OCI-LY1 (cell line): Measurements from ENCODE around the gene RNH1.

Experiments
- H2AFZ ChIP-seq: fragments of 200-600 bp; sonication (generic), shearing (Covaris generic); 2 replicates; pipeline ENCODE4 v1.6.0; 2014; ENCODE audit warnings: antibody characterized with exemption, mild to moderate bottlenecking, low read length
- H3F3A ChIP-seq: fragments of 200-600 bp; sonication (generic), shearing (Covaris generic); 2 replicates; pipeline ENCODE4 v1.6.0; 2014; ENCODE audit warnings: mild to moderate bottlenecking, antibody characterized with exemption, low read length, moderate library complexity; ENCODE audit not compliant: insufficient read depth
- H3K27ac ChIP-seq: fragments of 200-600 bp; sonication (generic); 2 replicates; pipeline ENCODE4 v1.5.1; 2014; ENCODE audit warnings: low read length, mixed run types, mild to moderate bottlenecking, low read depth; ENCODE audit not compliant: poor library complexity, severe bottlenecking
- H3K27me3 ChIP-seq: fragments of 200-600 bp; sonication (generic); 2 replicates; pipeline ENCODE4 v1.6.0; 2014; ENCODE audit warnings: antibody characterized with exemption, mild to moderate bottlenecking, low read length, moderate library complexity; ENCODE audit not compliant: insufficient read depth
- H3K36me3 ChIP-seq: fragments of 200-600 bp; sonication (generic); 2 replicates; pipeline ENCODE4 v1.6.1; 2014; ENCODE audit warnings: mild to moderate bottlenecking, antibody characterized with exemption, low read length, moderate library complexity, mixed read lengths; ENCODE audit not compliant: insufficient read depth
- H3K4me1 ChIP-seq: fragments of 200-600 bp; sonication (generic); 2 replicates; pipeline ENCODE4 v1.5.1; 2014; ENCODE audit warnings: mild to moderate bottlenecking, low read length, moderate library complexity; ENCODE audit not compliant: insufficient read depth, severe bottlenecking
- H3K4me2 ChIP-seq: fragments of 200-600 bp; sonication (generic), shearing (Covaris generic); 2 replicates; pipeline ENCODE4 v1.6.1; 2014; ENCODE audit warnings: low read length
- H3K4me3 ChIP-seq: fragments of 200-600 bp; sonication (generic); 2 replicates; pipeline ENCODE4 v1.5.1; 2014; ENCODE audit warnings: low read length, low read depth, mild to moderate bottlenecking, mixed read lengths; ENCODE audit not compliant: poor library complexity, severe bottlenecking
- H3K79me2 ChIP-seq: fragments of 200-600 bp; shearing (Covaris generic); 2 replicates; pipeline ENCODE4 v1.6.1; 2016; ENCODE audit warnings: mixed run types, low read length, mixed read lengths; ENCODE audit not compliant: insufficient read depth
- H3K9ac ChIP-seq: fragments of 200-600 bp; sonication (generic), shearing (Covaris generic); 2 replicates; pipeline ENCODE4 v1.6.1; 2014; ENCODE audit warnings: mild to moderate bottlenecking, low read length, mixed read lengths
- H3K9me2 ChIP-seq: fragments of 200-600 bp; sonication (generic), shearing (Covaris generic); 2 replicates; pipeline ENCODE4 v1.6.1; 2014; ENCODE audit warnings: low read depth, mild to moderate bottlenecking, low read length, mixed read lengths
- H3K9me3 ChIP-seq: fragments of 200-600 bp; shearing (Covaris generic); 2 replicates; pipeline ENCODE4 v1.6.1; 2014; ENCODE audit warnings: low read length, mixed read lengths
- H4K20me1 ChIP-seq: fragments of 200-600 bp; sonication (generic), shearing (Covaris generic); 2 replicates; pipeline ENCODE4 v1.6.0; 2016; ENCODE audit warnings: mild to moderate bottlenecking, low read length; ENCODE audit not compliant: insufficient read depth
- EZH2 ChIP-seq: fragments of 200-600 bp; sonication (generic), shearing (Covaris generic); IDR thresholded peaks from 2 replicates; pipeline ENCODE4 v1.8.0; 2017; ENCODE audit warnings: borderline replicate concordance, mixed run types, mild to moderate bottlenecking, antibody characterized with exemption, low read length, moderate library complexity, mixed read lengths
- TF ChIP-seq, protein P1 (sequence below): fragments of 200-600 bp; sonication (generic), shearing (Covaris generic); IDR thresholded peaks from 2 replicates; pipeline ENCODE4 v1.5.1; 2017; ENCODE audit warnings: mild to moderate bottlenecking, antibody characterized with exemption, low read length, moderate library complexity, mixed read lengths

Gene RNH1

DNA sequence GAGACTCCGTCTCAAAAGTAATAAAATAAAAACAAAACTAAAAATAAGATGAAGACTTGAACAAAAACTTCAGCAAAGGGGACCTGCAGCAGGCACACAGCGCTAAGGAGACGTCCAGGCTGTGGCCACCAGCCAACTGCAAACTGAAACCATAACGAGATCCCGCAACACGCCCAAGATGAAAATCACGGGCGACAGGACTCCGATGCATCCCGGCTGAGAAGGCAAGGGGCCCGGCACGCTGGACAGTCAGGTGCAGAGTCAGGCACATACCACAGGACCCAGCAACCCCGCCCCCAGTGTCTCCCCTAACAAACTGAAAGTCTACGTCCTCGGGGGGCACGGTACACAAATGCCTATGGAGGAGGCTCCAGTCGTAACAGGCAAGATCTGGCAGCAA lies 19.1 kb upstream of the RNH1 start:
- no peaks in the 10 kb centered on the region for H3K79me2 ChIP-seq
- H3K9ac ChIP-seq: no peak overlapping the region
- H4K20me1 ChIP-seq: no peaks in the 10 kb centered on the region
- H3K9me3 ChIP-seq: no peaks in the 10 kb centered on the region
- H3K4me2 ChIP-seq: no peak overlapping the region
- H3K27me3 ChIP-seq: no peaks in the 10 kb centered on the region
- H2AFZ ChIP-seq: no peak overlapping the region
- H3K4me1 ChIP-seq: no peaks in the 10 kb centered on the region
- TF ChIP-seq, protein P1, sequence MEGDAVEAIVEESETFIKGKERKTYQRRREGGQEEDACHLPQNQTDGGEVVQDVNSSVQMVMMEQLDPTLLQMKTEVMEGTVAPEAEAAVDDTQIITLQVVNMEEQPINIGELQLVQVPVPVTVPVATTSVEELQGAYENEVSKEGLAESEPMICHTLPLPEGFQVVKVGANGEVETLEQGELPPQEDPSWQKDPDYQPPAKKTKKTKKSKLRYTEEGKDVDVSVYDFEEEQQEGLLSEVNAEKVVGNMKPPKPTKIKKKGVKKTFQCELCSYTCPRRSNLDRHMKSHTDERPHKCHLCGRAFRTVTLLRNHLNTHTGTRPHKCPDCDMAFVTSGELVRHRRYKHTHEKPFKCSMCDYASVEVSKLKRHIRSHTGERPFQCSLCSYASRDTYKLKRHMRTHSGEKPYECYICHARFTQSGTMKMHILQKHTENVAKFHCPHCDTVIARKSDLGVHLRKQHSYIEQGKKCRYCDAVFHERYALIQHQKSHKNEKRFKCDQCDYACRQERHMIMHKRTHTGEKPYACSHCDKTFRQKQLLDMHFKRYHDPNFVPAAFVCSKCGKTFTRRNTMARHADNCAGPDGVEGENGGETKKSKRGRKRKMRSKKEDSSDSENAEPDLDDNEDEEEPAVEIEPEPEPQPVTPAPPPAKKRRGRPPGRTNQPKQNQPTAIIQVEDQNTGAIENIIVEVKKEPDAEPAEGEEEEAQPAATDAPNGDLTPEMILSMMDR: no peak
- TF ChIP-seq EZH2: no peak
- no peak overlapping the region for H3K27ac ChIP-seq
- H3K9me2 ChIP-seq: no peaks in the 10 kb centered on the region
- no peak overlapping the region for H3K4me3 ChIP-seq
- H3K36me3 ChIP-seq: no peaks in the 10 kb centered on the region; the same call in 1 of the 2 replicates
- no peaks in the 10 kb centered on the region for H3F3A ChIP-seq

GRCh38 chr11:521177-521688 lies 14.2 kb upstream of the RNH1 start:
- H3K4me2 ChIP-seq: no peak overlapping the region
- no peaks in the 10 kb centered on the region for H3K79me2 ChIP-seq
- no peaks in the 10 kb centered on the region for H4K20me1 ChIP-seq
- no peak overlapping the region for H3K27ac ChIP-seq
- no peaks in the 10 kb centered on the region for H3F3A ChIP-seq
- no peaks in the 10 kb centered on the region; the same call in 1 of the 2 replicates for H3K36me3 ChIP-seq
- H2AFZ ChIP-seq: no peak overlapping the region
- TF ChIP-seq EZH2: no peak
- TF ChIP-seq, protein P1: no peak
- H3K4me3 ChIP-seq: no peak overlapping the region
- no peaks in the 10 kb centered on the region for H3K27me3 ChIP-seq
- no peaks in the 10 kb centered on the region for H3K4me1 ChIP-seq
- H3K9me2 ChIP-seq: no peaks in the 10 kb centered on the region
- H3K9ac ChIP-seq: no peak overlapping the region
- 0 out of 2 replicates have a peak, but pooled peaks cover 4% of the 10 kb centered on the region for H3K9me3 ChIP-seq

DNA sequence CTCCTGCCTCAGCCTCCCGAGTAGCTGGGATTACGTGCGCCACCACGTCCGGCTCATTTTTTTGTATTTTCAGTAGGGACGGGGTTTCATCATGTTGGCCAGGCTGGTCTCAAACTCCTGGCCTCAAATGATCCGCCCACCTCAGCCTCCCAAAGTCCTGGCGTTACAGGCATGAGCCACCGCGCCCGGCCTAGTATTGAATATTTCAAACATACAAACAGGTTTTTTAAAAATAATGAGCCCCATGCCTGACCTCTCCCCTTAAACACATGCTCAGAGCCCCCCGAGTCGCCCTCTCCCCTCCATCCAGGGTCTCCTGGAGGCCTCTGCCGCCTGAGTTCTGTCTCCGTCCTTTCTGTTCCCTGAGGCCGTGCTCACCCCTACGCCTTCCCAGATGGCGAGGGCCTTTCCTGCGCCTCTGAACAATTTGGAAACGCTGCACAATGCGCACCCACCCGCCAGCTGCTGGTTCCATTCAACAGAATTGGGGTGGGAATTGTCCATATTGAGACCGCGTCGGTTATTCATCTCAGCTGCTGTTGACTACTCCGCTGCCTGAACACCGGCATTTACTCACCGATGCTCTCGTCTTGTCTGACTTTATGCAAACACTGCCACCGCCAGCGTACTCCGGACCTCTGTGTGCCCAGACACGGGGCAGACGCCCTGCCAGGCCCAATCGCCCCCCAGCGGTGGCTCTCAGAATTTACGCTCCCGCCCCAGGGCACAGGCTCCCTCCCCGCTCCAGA lies 13.6 kb upstream of the RNH1 start:
- H3F3A ChIP-seq: no peaks in the 10 kb centered on the region
- H3K79me2 ChIP-seq: no peaks in the 10 kb centered on the region
- H3K9ac ChIP-seq: no peak overlapping the region
- H4K20me1 ChIP-seq: no peaks in the 10 kb centered on the region
- no peaks in the 10 kb centered on the region for H3K9me2 ChIP-seq
- H3K27ac ChIP-seq: no peak overlapping the region
- no peak overlapping the region for H2AFZ ChIP-seq
- no peaks in the 10 kb centered on the region for H3K27me3 ChIP-seq
- no peak overlapping the region for H3K4me2 ChIP-seq
- H3K4me3 ChIP-seq: no peak overlapping the region
- H3K9me3 ChIP-seq: 0 out of 2 replicates have a peak, but pooled peaks cover 5% of the 10 kb centered on the region
- TF ChIP-seq EZH2: no peak
- TF ChIP-seq, protein P1: peak; percentile 40
- H3K36me3 ChIP-seq: no peaks in the 10 kb centered on the region; the same call in 1 of the 2 replicates
- no peaks in the 10 kb centered on the region for H3K4me1 ChIP-seq
